ENCODE results near the gene ADPRH.

DNA sequence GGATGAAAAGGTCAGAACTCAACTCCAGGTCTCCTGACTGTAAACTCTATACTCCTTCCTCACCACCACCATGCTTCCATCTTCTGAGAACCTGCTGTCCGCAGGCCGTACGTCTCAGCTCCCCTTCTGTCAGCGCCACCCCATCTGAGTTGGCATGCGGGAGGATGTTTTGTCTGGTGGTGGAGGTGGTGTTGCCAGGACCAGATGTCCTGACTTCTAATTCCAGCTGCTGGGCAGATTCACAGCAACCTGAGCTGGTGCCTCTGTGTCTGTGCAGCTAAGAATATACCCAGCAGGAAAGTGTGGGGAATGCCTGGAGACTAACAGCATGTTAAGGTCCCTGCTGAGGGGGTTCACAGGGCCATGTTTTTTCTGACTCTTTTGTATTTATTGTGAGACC is 41.6 kb downstream of the ADPRH start:
- TF ChIP-seq, protein P1, sequence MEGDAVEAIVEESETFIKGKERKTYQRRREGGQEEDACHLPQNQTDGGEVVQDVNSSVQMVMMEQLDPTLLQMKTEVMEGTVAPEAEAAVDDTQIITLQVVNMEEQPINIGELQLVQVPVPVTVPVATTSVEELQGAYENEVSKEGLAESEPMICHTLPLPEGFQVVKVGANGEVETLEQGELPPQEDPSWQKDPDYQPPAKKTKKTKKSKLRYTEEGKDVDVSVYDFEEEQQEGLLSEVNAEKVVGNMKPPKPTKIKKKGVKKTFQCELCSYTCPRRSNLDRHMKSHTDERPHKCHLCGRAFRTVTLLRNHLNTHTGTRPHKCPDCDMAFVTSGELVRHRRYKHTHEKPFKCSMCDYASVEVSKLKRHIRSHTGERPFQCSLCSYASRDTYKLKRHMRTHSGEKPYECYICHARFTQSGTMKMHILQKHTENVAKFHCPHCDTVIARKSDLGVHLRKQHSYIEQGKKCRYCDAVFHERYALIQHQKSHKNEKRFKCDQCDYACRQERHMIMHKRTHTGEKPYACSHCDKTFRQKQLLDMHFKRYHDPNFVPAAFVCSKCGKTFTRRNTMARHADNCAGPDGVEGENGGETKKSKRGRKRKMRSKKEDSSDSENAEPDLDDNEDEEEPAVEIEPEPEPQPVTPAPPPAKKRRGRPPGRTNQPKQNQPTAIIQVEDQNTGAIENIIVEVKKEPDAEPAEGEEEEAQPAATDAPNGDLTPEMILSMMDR (IDR thresholded peaks at IDR 0.05), result no peak
- no peak for TF ChIP-seq POLR2A (IDR thresholded peaks at IDR 0.05)
- TF ChIP-seq POLR2AphosphoS5 (IDR thresholded peaks at IDR 0.05), result no peak
- TF ChIP-seq EP300 (IDR thresholded peaks at IDR 0.05), result no peak
